ENCODE results near the gene PILRB. TPM values are rescaled to one million over a fixed set of nuclear protein-coding genes. Genes with fewer than 3 reads are reported as not detected.
"Not testable (repeated sequence)": the region's sequence is repeated elsewhere in the genome, so short reads cannot be mapped to it uniquely, and the experiment has no call there.

Gene PILRB
- total and polyA plus RNA-seq, 8 donors: 14.7 to 218 (median 23.2) TPM

GRCh38 chr7:100342765-100343164, 15.2 kb upstream of the PILRB start:
- Histone ChIP-seq H3K27ac (no peak overlapping the region), H3K4me1 (peaks cover 0 to 5% (median 0%) of the 10 kb centered on the region in 3 donors), H3K36me3 (peaks cover 0 to 17% (median 5%) of the 10 kb centered on the region in 3 donors), H3K27me3 (no peaks in the 10 kb centered on the region), H3K4me3 (no peak overlapping the region), H3K9me3 (no peaks in the 10 kb centered on the region)
- DNase-seq: no peak
- 66% methylated on average over 6 of the region's 6 CpGs for WGBS, 2 donors
- no peak for FAIRE-seq
- no peak for ATAC-seq
- intact Hi-C loops (cut with DNase I): no loop called here
- no peak for TF ChIP-seq CTCF (IDR thresholded peaks at IDR 0.05)

- peaks cover 0 to 21% (median 5%) of the 10 kb centered on the region in 3 donors for H3K36me3 ChIP-seq
- intact Hi-C loops (cut with DNase I); H3K27me3 ChIP-seq; DNase-seq; H3K4me1 ChIP-seq; H3K4me3 ChIP-seq; H3K9me3 ChIP-seq; FAIRE-seq; ATAC-seq: not testable (repeated sequence)
- peak in 1 of 4 donors; percentile 24 for TF ChIP-seq CTCF (IDR thresholded peaks at IDR 0.05)
- peak overlapping the region in 2 of 4 donors; percentile 13 to 39 for H3K27ac ChIP-seq
- WGBS, 2 donors: 88% methylated on average over 3 of the region's 4 CpGs
Measured at GRCh38 chr7:100344124-100344559, 13.8 kb upstream of the PILRB start.

GRCh38 chr7:100344560-100345287, 13.2 kb upstream of the PILRB start:
- H3K27ac ChIP-seq: peak overlapping the region in 3 of 4 donors; percentile 13 to 39 (median 17)
- TF ChIP-seq CTCF (IDR thresholded peaks at IDR 0.05): peak in 2 of 4 donors; percentile 2 to 16
- intact Hi-C loops (cut with DNase I); FAIRE-seq; H3K4me1 ChIP-seq; H3K4me3 ChIP-seq; H3K9me3 ChIP-seq; H3K27me3 ChIP-seq: not testable (repeated sequence)
- H3K36me3 ChIP-seq: peaks cover 0 to 27% (median 5%) of the 10 kb centered on the region in 3 donors
- ATAC-seq: peak; percentile 81 to 93 (median 92)
- 43 to 53% methylated on average over 8 to 10 of the region's 13 CpGs for WGBS, 2 donors
- peak in 2 of 6 donors; percentile 41 to 51 for DNase-seq

- H3K27me3 ChIP-seq; H3K4me3 ChIP-seq; intact Hi-C loops (cut with DNase I); FAIRE-seq; H3K27ac ChIP-seq; H3K4me1 ChIP-seq; H3K9me3 ChIP-seq: not testable (repeated sequence)
- DNase-seq (peak; percentile 70 to 91 (median 87)), ATAC-seq (peak; percentile 80 to 83 (median 82))
- WGBS, 2 donors: 0 to 4% methylated on average over 2 of the region's 5 CpGs
- peak; percentile 20 to 43 (median 31) for TF ChIP-seq CTCF (IDR thresholded peaks at IDR 0.05)
- H3K36me3 ChIP-seq: peaks cover 0 to 31% (median 5%) of the 10 kb centered on the region in 3 donors
Measured at GRCh38 chr7:100345288-100345672, 12.6 kb upstream of the PILRB start.

- intact Hi-C loops (cut with DNase I): no loop called here
- Histone ChIP-seq H3K4me3 (no peak overlapping the region), H3K36me3 (peaks cover 0 to 36% (median 5%) of the 10 kb centered on the region in 3 donors), H3K27ac (no peak overlapping the region), H3K27me3 (no peaks in the 10 kb centered on the region), H3K4me1 (peaks cover 0 to 5% (median 0%) of the 10 kb centered on the region in 3 donors), H3K9me3 (no peaks in the 10 kb centered on the region)
- no peak for DNase-seq
- FAIRE-seq: no peak
- no peak for ATAC-seq
- no peak for TF ChIP-seq CTCF (IDR thresholded peaks at IDR 0.05)
Measured at GRCh38 chr7:100346921-100347320, 11.0 kb upstream of the PILRB start.
